K562 (cell line): ENCODE measurements around the gene ARNT2. TPM values are rescaled to one million over a fixed set of nuclear protein-coding genes. Genes with fewer than 3 reads are reported as not detected.

Experiments used
- ATAC-seq: fragments of 200-7000 bp; cut with Tn5 transposase; 3 replicates; pipeline ENCODE4 v1.9.1; 2020; ENCODE audit warnings: moderate library complexity
- BruUV-seq: library from RNA; stranded (reverse); fragments of 400-500 nt; replicated peaks from 2 replicates; lab custom pipeline; 2021; lab: Mats Ljungman, UMichigan
- CTCF ChIA-PET: fragments of 300-600 bp; formaldehyde crosslinking; extraction: SDS; loops from one replicate; lab custom pipeline; 2021; ENCODE audit warnings: low intra/inter-chr PET ratio; lab: Yijun Ruan, JAX
- POLR2A ChIA-PET: fragments of 300-600, 350-650 bp; sonication (Branson Sonifier 250); formaldehyde crosslinking; extraction: SDS; loops from one replicate; lab custom pipeline; 2021; ENCODE audit warnings: antibody characterized with exemption, inconsistent platforms; lab: Yijun Ruan, JAX
- DNase-seq, 4 experiments: peaks; one replicate each; pipeline versions ENCODE4 v3.0.0 to v3.0.0-alpha.2; 2011 to 2018; ENCODE audit warnings: low spot score in 3 of 4, mixed read lengths in 3 of 4; ENCODE audit errors: extremely low read depth in 1 of 4
- FAIRE-seq: peaks from 2 replicates; lab custom pipeline; 2011; peaks lifted over from hg19 to GRCh38; lab: Jason Lieb, UNC
- H2AFZ ChIP-seq: 2 replicates; pipeline ENCODE4 v1.6.0; 2011; ENCODE audit warnings: low read depth, low read length, control low read depth, inconsistent platforms
- H3K27ac ChIP-seq: fragments of 200-600 bp; 3 replicates; pipeline ENCODE4 v1.8.0; 2011; ENCODE audit warnings: low read depth, mild to moderate bottlenecking, control low read depth, inconsistent platforms, low read length, moderate library complexity, mixed read lengths; ENCODE audit errors: extremely low read depth
- H3K27me3 ChIP-seq, 2 experiments: fragments of 300-600 bp in 1 of 2; 2 replicates in 1 of 2; 3 replicates in 1 of 2; pipeline versions ENCODE4 v1.6.0 to v1.8.0; 2011; ENCODE audit warnings: inconsistent platforms in 2 of 2, low read length in 2 of 2, mild to moderate bottlenecking in 1 of 2, mixed read lengths in 1 of 2, moderate library complexity in 1 of 2; ENCODE audit not compliant: control insufficient read depth in 2 of 2, insufficient read depth in 2 of 2
- H3K36me3 ChIP-seq: fragments of 300-600 bp; 3 replicates; pipeline ENCODE4 v1.8.0; 2011; ENCODE audit warnings: mild to moderate bottlenecking, low read length, inconsistent platforms; ENCODE audit not compliant: control insufficient read depth, insufficient read depth
- H3K4me1 ChIP-seq, 2 experiments: fragments of 200-600 bp in 1 of 2; replicated peaks in 1 of 2; 2 replicates in 1 of 2; 3 replicates in 1 of 2; pipeline versions ENCODE4 v1.5.1 to v1.8.0; 2011; ENCODE audit warnings: inconsistent platforms in 2 of 2, low read length in 2 of 2, mild to moderate bottlenecking in 1 of 2, mixed read lengths in 1 of 2, moderate library complexity in 1 of 2; ENCODE audit not compliant: control insufficient read depth in 2 of 2, insufficient read depth in 2 of 2
- H3K4me2 ChIP-seq: 2 replicates; pipeline ENCODE4 v1.6.1; 2011; ENCODE audit warnings: low read length, control low read depth, inconsistent platforms, mixed read lengths; ENCODE audit not compliant: insufficient read depth
- H3K4me3 ChIP-seq: fragments of 200-600 bp; sonication (generic), shearing (Covaris generic); 2 replicates; pipeline ENCODE4 v1.5.1; 2016; ENCODE audit warnings: control low read depth, inconsistent platforms
- H3K79me2 ChIP-seq: fragments of 200-600 bp; 3 replicates; pipeline ENCODE4 v1.8.0; 2011; ENCODE audit warnings: low read length, inconsistent platforms; ENCODE audit not compliant: control insufficient read depth, insufficient read depth
- H3K9ac ChIP-seq, 2 experiments: 2 replicates each; pipeline versions ENCODE4 v1.6.0 to v1.6.1; 2011; ENCODE audit warnings: low read depth in 2 of 2, low read length in 2 of 2, control low read depth in 1 of 2, inconsistent platforms in 1 of 2, mild to moderate bottlenecking in 1 of 2, mixed read lengths in 1 of 2; ENCODE audit not compliant: insufficient read depth in 1 of 2
- H3K9me1 ChIP-seq: one replicate; pipeline ENCODE4 v1.6.0; 2011; ENCODE audit warnings: inconsistent platforms, mild to moderate bottlenecking, low read length, moderate library complexity; ENCODE audit not compliant: control insufficient read depth, insufficient read depth
- H3K9me3 ChIP-seq: replicated peaks from 2 replicates; pipeline ENCODE4 v1.5.1; 2011; ENCODE audit warnings: low read depth, low read length, inconsistent platforms; ENCODE audit not compliant: control insufficient read depth, insufficient read depth
- H4K20me1 ChIP-seq: replicated peaks from 2 replicates; pipeline ENCODE4 v1.6.1; 2011; ENCODE audit warnings: low read length, inconsistent platforms, mixed read lengths; ENCODE audit not compliant: control insufficient read depth, insufficient read depth
- C11orf30 ChIP-seq: fragments of 450-650 bp; IDR thresholded peaks from 2 replicates; pipeline ENCODE4 v1.6.1; 2016; ENCODE audit warnings: low read depth, mild to moderate bottlenecking
- MYC ChIP-seq, 2 experiments: fragments of 250-450 bp in 1 of 2; sonication (Bioruptor Pico) in 1 of 2; IDR thresholded peaks; 2 replicates each; pipeline versions ENCODE4 v1.5.1 to v1.6.1; 2012 to 2021; ENCODE audit warnings: low read depth in 2 of 2, borderline replicate concordance in 1 of 2, improper control_type of control experiment in 1 of 2, low read length in 1 of 2, mild to moderate bottlenecking in 1 of 2, moderate library complexity in 1 of 2
- NELFE ChIP-seq: IDR thresholded peaks from 2 replicates; pipeline ENCODE4 v1.6.1; 2011; ENCODE audit warnings: mild to moderate bottlenecking; ENCODE audit not compliant: insufficient read depth, insufficient read length
- RBM34 ChIP-seq: fragments of 200-400 bp; formaldehyde crosslinking; IDR thresholded peaks from 2 replicates; pipeline ENCODE4 v1.6.1; 2018; ENCODE audit warnings: low read length, borderline replicate concordance; ENCODE audit not compliant: insufficient read depth
- RBM39 ChIP-seq: fragments of 200-400 bp; formaldehyde crosslinking; optimal IDR thresholded peaks from 2 replicates; pipeline ENCODE3; 2018; ENCODE audit warnings: low read depth, low read length
- ZKSCAN8 ChIP-seq: fragments of 200-800 bp; sonication (Bioruptor generic); IDR thresholded peaks from 2 replicates; pipeline ENCODE4 v1.6.1; 2016; ENCODE audit warnings: missing genetic modification characterization, missing compliant biosample characterization
- WGBS: fragments of 100-300 bp; shearing (Covaris generic); methylation state at CpG from one replicate; pipeline ENCODE4 v1.1.6; 2016; ENCODE audit warnings: low coverage, mixed read lengths; ENCODE audit not compliant: insufficient coverage; ENCODE audit errors: missing lambda C conversion rate; 5-methylcytosine and 5-hydroxymethylcytosine counted together
- in situ Hi-C: fragments of 300-500 bp; cut with MboI; formaldehyde crosslinking; loops from 4 replicates; pipeline ENCODE4 v1.15.0; 2018; ENCODE audit warnings: inconsistent platforms, mixed read lengths
- intact Hi-C: fragments of 100-400 bp; cut with micrococcal nuclease; formaldehyde crosslinking; loops from 2 replicates; pipeline ENCODE4 v1.14.2; 2022
- polyA plus RNA-seq, 8 experiments: library from polyadenylated mRNA; depleted of rRNA in 4 of 8; stranded (reverse) in 5 of 8; unstranded in 3 of 8; fragments of >200 nt; fragmentation: Nextera tagmentation in 2 of 8; fragmentation: Illumina TruSeq in 1 of 8; extraction: Ambion mirVana in 2 of 8; extraction: Trizol in 1 of 8; gene quantifications; 2 replicates each; pipeline versions ENCODE4 v1.2.1 to v1.2.3, GENCODE V29; 2011 to 2014; ENCODE audit warnings: inconsistent platforms in 1 of 8, missing spikeins in 1 of 8
- total RNA-seq, 7 experiments: library from RNA; depleted of rRNA in 6 of 7; stranded (reverse); fragments of >200 nt in 6 of 7; fragmentation: Illumina TruSeq in 2 of 7; extraction: Trizol in 2 of 7; gene quantifications; 2 replicates each; pipeline versions ENCODE4 v1.2.1 to v1.2.3, GENCODE V29; 2011 to 2021; ENCODE audit warnings: low replicate concordance in 1 of 7

ARNT2 gene
- total and polyA plus RNA-seq, 9 of the 15 experiments (the other 6 are each of a cell fraction or from before 2014, with no cell fraction given), result 0.01 TPM; not detected in 8

- in situ Hi-C loops (no loop called here), intact Hi-C loops (no loop called here)
- BruUV-seq, result no TSS peak
- Histone ChIP-seq H3K9me1 (peaks cover 4% of the 10 kb centered on the region), H3K79me2 (no peaks in the 10 kb centered on the region), H4K20me1 (no peaks in the 10 kb centered on the region; the same call in none of the 2 replicates), H3K4me2 (no peak overlapping the region), H3K9me3 (no peaks in the 10 kb centered on the region), H2AFZ (no peak overlapping the region), H3K4me3 (no peak overlapping the region), H3K9ac (no peak overlapping the region), H3K27me3 (peaks cover 0 to 33% of the 10 kb centered on the region in 2 experiments; a peak in 3 of 5 replicates), H3K4me1 (peaks cover 0 to 12% of the 10 kb centered on the region in 2 experiments; a peak in 3 of 5 replicates), H3K36me3 (no peaks in the 10 kb centered on the region), H3K27ac (no peak overlapping the region)
- 0% methylated on average over 1 of the region's 1 CpG for WGBS
- ChIA-PET CTCF (interaction anchor here (0.5 kb wide), 1 partner anchor 190 kb away, joined by 3 read pairs; no protein-coding TSS in a partner anchor), POLR2A (no interaction called here)
- TF ChIP-seq NELFE (no peak), C11orf30 (no peak), MYC (IDR thresholded peaks at IDR 0.05; ENCODE audit: low read depth, low read length) (no peak), MYC (CRISPR knock-in tag; IDR thresholded peaks at IDR 0.05; ENCODE audit: borderline replicate concordance, low read depth) (no peak), ZKSCAN8 (peak; percentile 82; the same call in 1 of the 2 replicates), RBM34 (no peak)
- ATAC-seq, result no peak
- no peak for FAIRE-seq
- no peak for DNase-seq
Observed at GRCh38 chr15:80561500-80561899, 157.3 kb downstream of the ARNT2 start.

- CTCF ChIA-PET, result interaction anchor here (0.5 kb wide), 1 partner anchor 189 kb away, joined by 3 read pairs; no protein-coding TSS in a partner anchor
- Histone ChIP-seq H3K27ac (no peak overlapping the region), H3K4me3 (no peak overlapping the region), H3K9me1 (peaks cover 4% of the 10 kb centered on the region), H3K36me3 (no peaks in the 10 kb centered on the region), H3K27me3 (peaks cover 0 to 32% of the 10 kb centered on the region in 2 experiments; a peak in 3 of 5 replicates), H3K9ac (no peak overlapping the region), H3K79me2 (no peaks in the 10 kb centered on the region), H3K9me3 (no peaks in the 10 kb centered on the region), H4K20me1 (no peaks in the 10 kb centered on the region; the same call in none of the 2 replicates), H2AFZ (no peak overlapping the region), H3K4me2 (no peak overlapping the region), H3K4me1 (peaks cover 0 to 12% of the 10 kb centered on the region in 2 experiments; a peak in 3 of 5 replicates)
- DNase-seq (no peak), FAIRE-seq (no peak), ATAC-seq (no peak)
- WGBS, result 0% methylated on average over 3 of the region's 4 CpGs
- in situ Hi-C loops, result no loop called here
- no peak for TF ChIP-seq RBM39
- POLR2A ChIA-PET, result no interaction called here
- BruUV-seq, result no TSS peak
- intact Hi-C loops, result no loop called here
Observed at GRCh38 chr15:80562033-80562432, 157.9 kb downstream of the ARNT2 start.
